DND-41 (cell line): ENCODE data around the gene LYZL2.

Experiments
- EZH2 ChIP-seq: IDR thresholded peaks from 3 replicates; pipeline ENCODE4 v1.6.1; 2012; ENCODE audit warnings: borderline replicate concordance, low read depth, mild to moderate bottlenecking, moderate library complexity, low read length, inconsistent platforms; ENCODE audit not compliant: severe bottlenecking
- TF ChIP-seq, protein P1 (sequence below): IDR thresholded peaks from 2 replicates; pipeline ENCODE4 v1.5.1; 2012; ENCODE audit warnings: borderline replicate concordance, low read length, moderate library complexity, mild to moderate bottlenecking; ENCODE audit not compliant: poor library complexity, severe bottlenecking; ENCODE audit errors: extremely low read depth

DNA sequence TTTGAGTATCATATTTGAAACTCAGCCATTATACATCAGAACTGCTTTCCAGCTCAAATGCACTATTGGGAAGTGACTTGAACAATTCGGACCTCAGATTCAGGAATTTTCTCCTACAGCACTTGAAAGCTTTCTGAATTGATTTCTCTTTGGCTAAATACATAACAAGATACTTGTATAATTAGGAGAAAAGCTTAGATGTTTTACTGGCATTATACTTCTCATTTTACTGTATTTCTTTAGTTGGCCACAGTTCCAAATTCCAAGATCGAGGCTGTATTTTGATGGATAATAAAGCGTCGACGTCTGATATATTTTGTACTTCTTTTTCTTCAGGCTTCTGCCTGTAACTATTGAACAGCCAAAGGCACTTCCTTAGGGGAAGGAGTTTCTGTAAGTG is 26.7 kb upstream of the LYZL2 start:
- TF ChIP-seq, protein P1, sequence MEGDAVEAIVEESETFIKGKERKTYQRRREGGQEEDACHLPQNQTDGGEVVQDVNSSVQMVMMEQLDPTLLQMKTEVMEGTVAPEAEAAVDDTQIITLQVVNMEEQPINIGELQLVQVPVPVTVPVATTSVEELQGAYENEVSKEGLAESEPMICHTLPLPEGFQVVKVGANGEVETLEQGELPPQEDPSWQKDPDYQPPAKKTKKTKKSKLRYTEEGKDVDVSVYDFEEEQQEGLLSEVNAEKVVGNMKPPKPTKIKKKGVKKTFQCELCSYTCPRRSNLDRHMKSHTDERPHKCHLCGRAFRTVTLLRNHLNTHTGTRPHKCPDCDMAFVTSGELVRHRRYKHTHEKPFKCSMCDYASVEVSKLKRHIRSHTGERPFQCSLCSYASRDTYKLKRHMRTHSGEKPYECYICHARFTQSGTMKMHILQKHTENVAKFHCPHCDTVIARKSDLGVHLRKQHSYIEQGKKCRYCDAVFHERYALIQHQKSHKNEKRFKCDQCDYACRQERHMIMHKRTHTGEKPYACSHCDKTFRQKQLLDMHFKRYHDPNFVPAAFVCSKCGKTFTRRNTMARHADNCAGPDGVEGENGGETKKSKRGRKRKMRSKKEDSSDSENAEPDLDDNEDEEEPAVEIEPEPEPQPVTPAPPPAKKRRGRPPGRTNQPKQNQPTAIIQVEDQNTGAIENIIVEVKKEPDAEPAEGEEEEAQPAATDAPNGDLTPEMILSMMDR, result no peak
- TF ChIP-seq EZH2, result no peak
